ENCODE data around the gene TTC33.
"Not testable (repeated sequence)": the region's sequence is repeated elsewhere in the genome, so short reads cannot be mapped to it uniquely, and the experiment has no call there.

TTC33 gene

GRCh38 chr5:40710575-40710974 lies 45.2 kb downstream of the TTC33 start:
- H3K4me3 Mint-ChIP-seq, H3K9me3 Mint-ChIP-seq, H3K27ac Mint-ChIP-seq, H3K4me1 Mint-ChIP-seq, ATAC-seq, H3K27me3 Mint-ChIP-seq: not testable (repeated sequence)
- peaks cover 54% of the 10 kb centered on the region for H3K36me3 Mint-ChIP-seq

GRCh38 chr5:40705484-40705883 lies 50.3 kb downstream of the TTC33 start:
- H3K4me3 Mint-ChIP-seq, H3K27ac Mint-ChIP-seq, H3K27me3 Mint-ChIP-seq, ATAC-seq, H3K4me1 Mint-ChIP-seq: not testable (repeated sequence)
- H3K9me3 Mint-ChIP-seq, result peaks cover 29% of the 10 kb centered on the region
- peaks cover 81% of the 10 kb centered on the region for H3K36me3 Mint-ChIP-seq

GRCh38 chr5:40702027-40702426 lies 53.7 kb downstream of the TTC33 start:
- Mint-ChIP-seq H3K9me3 (peaks cover 29% of the 10 kb centered on the region), H3K36me3 (peaks cover 84% of the 10 kb centered on the region)
- H3K27me3 Mint-ChIP-seq, ATAC-seq, H3K4me1 Mint-ChIP-seq, H3K4me3 Mint-ChIP-seq, H3K27ac Mint-ChIP-seq: not testable (repeated sequence)

GRCh38 chr5:40700116-40700782 lies 55.5 kb downstream of the TTC33 start:
- H3K4me1 Mint-ChIP-seq, result no peaks in the 10 kb centered on the region
- ATAC-seq, result no peak
- no peak overlapping the region for H3K4me3 Mint-ChIP-seq
- H3K27me3 Mint-ChIP-seq, result no peaks in the 10 kb centered on the region
- H3K27ac Mint-ChIP-seq, result no peak overlapping the region
- H3K36me3 Mint-ChIP-seq, result peaks cover 80% of the 10 kb centered on the region
- peaks cover 29% of the 10 kb centered on the region for H3K9me3 Mint-ChIP-seq

- H3K9me3 Mint-ChIP-seq, result no peaks in the 10 kb centered on the region
- no peak overlapping the region for H3K27ac Mint-ChIP-seq
- no peaks in the 10 kb centered on the region for H3K27me3 Mint-ChIP-seq
- H3K4me3 Mint-ChIP-seq, result no peak overlapping the region
- peaks cover 7% of the 10 kb centered on the region for H3K4me1 Mint-ChIP-seq
- H3K36me3 Mint-ChIP-seq, result peaks cover 60% of the 10 kb centered on the region
- no peak for ATAC-seq
Measured at GRCh38 chr5:40694433-40694832, 61.3 kb downstream of the TTC33 start.

GRCh38 chr5:40691894-40692293 lies 63.9 kb downstream of the TTC33 start:
- H3K9me3 Mint-ChIP-seq, result no peaks in the 10 kb centered on the region
- no peaks in the 10 kb centered on the region for H3K27me3 Mint-ChIP-seq
- no peak overlapping the region for H3K4me3 Mint-ChIP-seq
- peaks cover 32% of the 10 kb centered on the region for H3K4me1 Mint-ChIP-seq
- peaks cover 59% of the 10 kb centered on the region for H3K36me3 Mint-ChIP-seq
- H3K27ac Mint-ChIP-seq, result no peak overlapping the region
- ATAC-seq, result no peak

- H3K4me1 Mint-ChIP-seq, result peaks cover 41% of the 10 kb centered on the region
- no peak for ATAC-seq
- no peaks in the 10 kb centered on the region for H3K9me3 Mint-ChIP-seq
- no peak overlapping the region for H3K4me3 Mint-ChIP-seq
- H3K36me3 Mint-ChIP-seq, result peaks cover 48% of the 10 kb centered on the region
- peak overlapping the region; percentile 32 for H3K27ac Mint-ChIP-seq
- H3K27me3 Mint-ChIP-seq, result no peaks in the 10 kb centered on the region
Measured at GRCh38 chr5:40690267-40690666, 65.5 kb downstream of the TTC33 start.

GRCh38 chr5:40689438-40689837 lies 66.3 kb downstream of the TTC33 start:
- Mint-ChIP-seq H3K4me1 (peaks cover 46% of the 10 kb centered on the region), H3K9me3 (no peaks in the 10 kb centered on the region), H3K36me3 (peaks cover 44% of the 10 kb centered on the region), H3K27me3 (no peaks in the 10 kb centered on the region), H3K4me3 (no peak overlapping the region), H3K27ac (peak overlapping the region; percentile 70)
- peak; percentile 70 for ATAC-seq

GRCh38 chr5:40688996-40689395 lies 66.8 kb downstream of the TTC33 start:
- Mint-ChIP-seq H3K27me3 (no peaks in the 10 kb centered on the region), H3K36me3 (peaks cover 46% of the 10 kb centered on the region), H3K27ac (peak overlapping the region; percentile 70), H3K4me1 (peaks cover 50% of the 10 kb centered on the region), H3K9me3 (no peaks in the 10 kb centered on the region), H3K4me3 (no peak overlapping the region)
- ATAC-seq, result no peak

GRCh38 chr5:40688127-40688761 lies 67.5 kb downstream of the TTC33 start:
- Mint-ChIP-seq H3K4me1 (peaks cover 56% of the 10 kb centered on the region), H3K36me3 (peaks cover 51% of the 10 kb centered on the region), H3K4me3 (peak overlapping the region; percentile 64), H3K27ac (peak overlapping the region; percentile 70), H3K27me3 (no peaks in the 10 kb centered on the region), H3K9me3 (no peaks in the 10 kb centered on the region)
- peak; percentile 86 for ATAC-seq

- ATAC-seq, result no peak
- Mint-ChIP-seq H3K27me3 (no peaks in the 10 kb centered on the region), H3K9me3 (no peaks in the 10 kb centered on the region), H3K4me1 (peaks cover 65% of the 10 kb centered on the region), H3K36me3 (peaks cover 52% of the 10 kb centered on the region), H3K27ac (peak overlapping the region; percentile 70), H3K4me3 (peak overlapping the region; percentile 64)
Measured at GRCh38 chr5:40687321-40687720, 68.4 kb downstream of the TTC33 start.

GRCh38 chr5:40685976-40686486 lies 69.7 kb downstream of the TTC33 start:
- Mint-ChIP-seq H3K4me1 (peaks cover 78% of the 10 kb centered on the region), H3K9me3 (no peaks in the 10 kb centered on the region), H3K4me3 (peak overlapping the region; percentile 43), H3K27me3 (no peaks in the 10 kb centered on the region), H3K27ac (peak overlapping the region; percentile 51), H3K36me3 (peaks cover 52% of the 10 kb centered on the region)
- ATAC-seq, result no peak

GRCh38 chr5:40685193-40685592 lies 70.6 kb downstream of the TTC33 start:
- peak overlapping the region; percentile 51 for H3K27ac Mint-ChIP-seq
- no peak for ATAC-seq
- peaks cover 82% of the 10 kb centered on the region for H3K4me1 Mint-ChIP-seq
- peaks cover 51% of the 10 kb centered on the region for H3K36me3 Mint-ChIP-seq
- no peaks in the 10 kb centered on the region for H3K9me3 Mint-ChIP-seq
- H3K4me3 Mint-ChIP-seq, result peak overlapping the region; percentile 26
- no peaks in the 10 kb centered on the region for H3K27me3 Mint-ChIP-seq

- Mint-ChIP-seq H3K36me3 (peaks cover 49% of the 10 kb centered on the region), H3K4me3 (peak overlapping the region; percentile 96), H3K27me3 (no peaks in the 10 kb centered on the region), H3K4me1 (peaks cover 79% of the 10 kb centered on the region), H3K27ac (peak overlapping the region; percentile 91), H3K9me3 (no peaks in the 10 kb centered on the region)
- no peak for ATAC-seq
Measured at GRCh38 chr5:40683305-40683704, 72.5 kb downstream of the TTC33 start.

GRCh38 chr5:40682154-40683017 lies 73.4 kb downstream of the TTC33 start:
- no peaks in the 10 kb centered on the region for H3K9me3 Mint-ChIP-seq
- ATAC-seq, result no peak

More at GRCh38 chr5:40682154-40683017, 73.4 kb downstream of the TTC33 start:
- Mint-ChIP-seq H3K4me1 (peaks cover 71% of the 10 kb centered on the region), H3K27me3 (no peaks in the 10 kb centered on the region), H3K27ac (peak overlapping the region; percentile 91), H3K4me3 (peak overlapping the region; percentile 96), H3K36me3 (peaks cover 40% of the 10 kb centered on the region)

All from stimulated activated memory B cell treated with anti-CD40 and anti-IgM and Interleukin-4, amounts not matched to agents 10 μg/mL and 1 μg/mL and 100 μg/mL, for 72 hours (primary cell).